ENCODE results near the gene FANCM.

DNA sequence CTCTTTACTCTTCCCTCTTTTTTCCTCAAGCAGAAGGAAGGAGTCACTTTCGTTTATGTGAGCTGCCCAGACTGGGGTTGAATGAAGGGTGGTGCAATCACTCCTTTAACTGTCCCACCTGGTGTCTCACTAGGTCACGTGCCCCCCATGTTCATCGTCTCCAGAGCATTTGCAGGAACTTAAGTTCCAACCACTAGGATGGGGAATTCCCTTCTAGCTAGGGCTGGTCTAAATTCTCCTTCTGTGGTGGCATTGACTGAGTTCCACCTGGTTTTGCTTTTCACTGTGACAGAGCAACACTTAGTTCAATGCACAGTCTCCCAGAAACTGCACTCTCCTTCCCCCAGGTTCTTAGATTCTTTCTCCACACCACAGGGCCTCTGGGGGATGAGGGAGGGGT is 9.5 kb downstream of the FANCM start:
- TF ChIP-seq, protein P1, sequence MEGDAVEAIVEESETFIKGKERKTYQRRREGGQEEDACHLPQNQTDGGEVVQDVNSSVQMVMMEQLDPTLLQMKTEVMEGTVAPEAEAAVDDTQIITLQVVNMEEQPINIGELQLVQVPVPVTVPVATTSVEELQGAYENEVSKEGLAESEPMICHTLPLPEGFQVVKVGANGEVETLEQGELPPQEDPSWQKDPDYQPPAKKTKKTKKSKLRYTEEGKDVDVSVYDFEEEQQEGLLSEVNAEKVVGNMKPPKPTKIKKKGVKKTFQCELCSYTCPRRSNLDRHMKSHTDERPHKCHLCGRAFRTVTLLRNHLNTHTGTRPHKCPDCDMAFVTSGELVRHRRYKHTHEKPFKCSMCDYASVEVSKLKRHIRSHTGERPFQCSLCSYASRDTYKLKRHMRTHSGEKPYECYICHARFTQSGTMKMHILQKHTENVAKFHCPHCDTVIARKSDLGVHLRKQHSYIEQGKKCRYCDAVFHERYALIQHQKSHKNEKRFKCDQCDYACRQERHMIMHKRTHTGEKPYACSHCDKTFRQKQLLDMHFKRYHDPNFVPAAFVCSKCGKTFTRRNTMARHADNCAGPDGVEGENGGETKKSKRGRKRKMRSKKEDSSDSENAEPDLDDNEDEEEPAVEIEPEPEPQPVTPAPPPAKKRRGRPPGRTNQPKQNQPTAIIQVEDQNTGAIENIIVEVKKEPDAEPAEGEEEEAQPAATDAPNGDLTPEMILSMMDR (conservative IDR thresholded peaks at IDR 0.05 in 1 of 2, IDR thresholded peaks at IDR 0.05 in 1 of 2; ENCODE audit: extremely low read depth in 1 of 2, insufficient read depth in 1 of 2, low read depth in 1 of 2, low read length in 2 of 2) = no peak
- no peak for TF ChIP-seq EZH2 (IDR thresholded peaks at IDR 0.05; ENCODE audit: borderline replicate concordance, low read length)
